IPS-20b (cell line): ENCODE measurements around the gene PHKA1.

Source experiments
- H3K27ac ChIP-seq: one replicate; pipeline ENCODE4 v1.5.1; 2013; ENCODE audit warnings: low read length
- H3K27me3 ChIP-seq: 2 replicates; pipeline ENCODE4 v1.6.1; 2013; ENCODE audit warnings: mild to moderate bottlenecking, low read length, inconsistent platforms; ENCODE audit not compliant: insufficient read depth
- H3K36me3 ChIP-seq: 2 replicates; pipeline ENCODE4 v1.6.1; 2013; ENCODE audit warnings: low read depth, mild to moderate bottlenecking, inconsistent platforms, low read length, moderate library complexity; ENCODE audit not compliant: insufficient read depth
- H3K4me1 ChIP-seq: 2 replicates; pipeline ENCODE4 v1.6.1; 2013; ENCODE audit warnings: mild to moderate bottlenecking, control low read depth, inconsistent platforms, low read length, moderate library complexity; ENCODE audit not compliant: insufficient read depth
- H3K4me3 ChIP-seq: 2 replicates; pipeline ENCODE4 v1.5.1; 2013; ENCODE audit warnings: mild to moderate bottlenecking, low read length, inconsistent platforms
- H3K9ac ChIP-seq: 2 replicates; pipeline ENCODE4 v1.6.1; 2013; ENCODE audit warnings: low read depth, mild to moderate bottlenecking, inconsistent platforms, low read length, moderate library complexity
- H3K9me3 ChIP-seq: 2 replicates; pipeline ENCODE4 v1.6.1; 2013; ENCODE audit warnings: mild to moderate bottlenecking, low read depth, low read length, inconsistent platforms; ENCODE audit not compliant: insufficient read depth

PHKA1 gene

GRCh38 chrX:72663737-72664136 is 50.4 kb downstream of the PHKA1 start:
- Histone ChIP-seq H3K27me3 (no peaks in the 10 kb centered on the region), H3K4me3 (no peak overlapping the region), H3K27ac (no peak overlapping the region), H3K9ac (no peak overlapping the region), H3K9me3 (no peaks in the 10 kb centered on the region), H3K36me3 (no peaks in the 10 kb centered on the region), H3K4me1 (no peaks in the 10 kb centered on the region)

GRCh38 chrX:72662020-72662747 is 51.9 kb downstream of the PHKA1 start:
- Histone ChIP-seq H3K4me1 (no peaks in the 10 kb centered on the region), H3K27me3 (no peaks in the 10 kb centered on the region), H3K9ac (no peak overlapping the region), H3K4me3 (no peak overlapping the region), H3K27ac (no peak overlapping the region), H3K9me3 (no peaks in the 10 kb centered on the region), H3K36me3 (no peaks in the 10 kb centered on the region)

- H3K4me1 ChIP-seq, result no peaks in the 10 kb centered on the region
- no peaks in the 10 kb centered on the region for H3K36me3 ChIP-seq
- no peaks in the 10 kb centered on the region for H3K9me3 ChIP-seq
- no peak overlapping the region for H3K9ac ChIP-seq
- no peak overlapping the region for H3K4me3 ChIP-seq
- H3K27ac ChIP-seq, result no peak overlapping the region
- no peaks in the 10 kb centered on the region for H3K27me3 ChIP-seq
Measured at GRCh38 chrX:72659723-72660122, 54.4 kb downstream of the PHKA1 start.

GRCh38 chrX:72652082-72652481 is 62.0 kb downstream of the PHKA1 start:
- Histone ChIP-seq H3K4me1 (no peaks in the 10 kb centered on the region), H3K4me3 (no peak overlapping the region), H3K27ac (no peak overlapping the region), H3K9ac (no peak overlapping the region), H3K27me3 (no peaks in the 10 kb centered on the region), H3K9me3 (no peaks in the 10 kb centered on the region), H3K36me3 (no peaks in the 10 kb centered on the region)

- Histone ChIP-seq H3K27me3 (no peaks in the 10 kb centered on the region), H3K9me3 (no peaks in the 10 kb centered on the region), H3K4me3 (no peak overlapping the region), H3K36me3 (peaks cover 3% of the 10 kb centered on the region; the same call in 1 of the 2 replicates), H3K4me1 (no peaks in the 10 kb centered on the region), H3K27ac (no peak overlapping the region), H3K9ac (no peak overlapping the region)
Measured at GRCh38 chrX:72644946-72645345, 69.2 kb downstream of the PHKA1 start.

DNA sequence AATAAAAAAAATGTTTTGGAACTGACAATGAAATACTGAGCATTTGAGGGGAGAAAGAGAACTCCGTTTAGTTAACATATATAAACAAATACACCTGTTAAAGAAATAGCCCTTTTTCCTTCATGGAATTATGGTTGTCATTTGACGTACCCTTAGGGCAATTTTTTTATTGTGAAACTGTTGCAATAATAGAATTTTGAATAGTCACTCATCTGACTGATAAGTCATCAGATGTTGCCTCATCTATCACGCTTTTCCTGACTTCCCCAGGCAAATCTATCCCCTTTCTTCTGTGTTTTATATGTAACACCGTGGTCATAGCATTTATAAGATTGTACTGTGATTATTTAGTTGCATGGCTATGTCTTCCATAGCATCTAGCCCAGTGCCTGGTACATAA is 72.5 kb downstream of the PHKA1 start:
- H3K27me3 ChIP-seq, result no peaks in the 10 kb centered on the region
- H3K4me3 ChIP-seq, result no peak overlapping the region
- no peak overlapping the region for H3K27ac ChIP-seq
- no peaks in the 10 kb centered on the region for H3K4me1 ChIP-seq
- H3K9me3 ChIP-seq, result no peaks in the 10 kb centered on the region
- no peak overlapping the region for H3K9ac ChIP-seq
- peaks cover 3% of the 10 kb centered on the region; the same call in 1 of the 2 replicates for H3K36me3 ChIP-seq

GRCh38 chrX:72635930-72636329 is 78.2 kb downstream of the PHKA1 start:
- no peaks in the 10 kb centered on the region for H3K4me1 ChIP-seq
- H3K27ac ChIP-seq, result no peak overlapping the region
- H3K27me3 ChIP-seq, result no peaks in the 10 kb centered on the region
- no peaks in the 10 kb centered on the region for H3K36me3 ChIP-seq
- H3K9me3 ChIP-seq, result no peaks in the 10 kb centered on the region
- H3K9ac ChIP-seq, result no peak overlapping the region
- no peak overlapping the region for H3K4me3 ChIP-seq

DNA sequence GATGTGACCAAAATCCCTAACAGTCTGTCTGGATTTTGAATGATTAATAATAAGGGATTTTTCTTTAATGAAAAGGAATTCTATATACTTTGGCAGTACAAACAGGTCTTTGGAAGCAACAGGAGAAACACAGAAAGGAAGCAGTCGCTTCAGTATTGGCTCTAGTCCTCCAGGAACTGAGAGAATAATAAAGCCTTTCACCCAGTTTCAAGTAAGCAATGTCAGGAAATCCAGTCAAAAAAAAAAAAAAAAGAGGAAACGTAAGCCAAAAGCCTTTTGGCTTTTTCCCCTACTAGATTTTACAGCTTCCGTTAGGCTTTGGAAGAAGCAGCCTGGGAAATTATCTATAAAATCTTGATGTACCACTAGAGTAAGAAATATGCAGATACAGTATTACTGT is 79.8 kb downstream of the PHKA1 start:
- Histone ChIP-seq H3K9me3 (no peaks in the 10 kb centered on the region), H3K27ac (no peak overlapping the region), H3K36me3 (no peaks in the 10 kb centered on the region), H3K4me1 (no peaks in the 10 kb centered on the region), H3K4me3 (no peak overlapping the region), H3K9ac (no peak overlapping the region), H3K27me3 (no peaks in the 10 kb centered on the region)

DNA sequence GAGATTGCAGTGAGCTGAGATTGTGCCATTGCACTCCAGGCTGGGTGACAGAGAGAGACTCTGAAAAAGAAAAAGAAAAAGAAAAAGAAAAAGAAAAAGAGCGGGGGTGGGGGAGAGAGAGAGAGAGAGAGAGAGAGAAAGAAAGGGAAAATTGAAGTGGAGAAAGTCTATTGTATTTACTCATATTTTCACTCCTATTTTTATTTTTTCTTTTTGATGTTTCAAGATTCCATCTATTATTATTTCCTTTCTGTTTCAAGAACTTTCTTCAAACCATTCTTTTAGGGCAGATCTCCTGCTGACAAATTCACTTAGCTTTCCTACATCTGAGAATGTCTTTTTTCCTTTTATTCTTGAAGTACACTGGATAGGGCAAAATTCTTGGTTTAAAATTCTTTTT is 83.9 kb downstream of the PHKA1 start:
- Histone ChIP-seq H3K9ac (no peak overlapping the region), H3K4me3 (no peak overlapping the region), H3K36me3 (no peaks in the 10 kb centered on the region), H3K9me3 (no peaks in the 10 kb centered on the region), H3K27me3 (no peaks in the 10 kb centered on the region), H3K27ac (no peak overlapping the region), H3K4me1 (no peaks in the 10 kb centered on the region)

DNA sequence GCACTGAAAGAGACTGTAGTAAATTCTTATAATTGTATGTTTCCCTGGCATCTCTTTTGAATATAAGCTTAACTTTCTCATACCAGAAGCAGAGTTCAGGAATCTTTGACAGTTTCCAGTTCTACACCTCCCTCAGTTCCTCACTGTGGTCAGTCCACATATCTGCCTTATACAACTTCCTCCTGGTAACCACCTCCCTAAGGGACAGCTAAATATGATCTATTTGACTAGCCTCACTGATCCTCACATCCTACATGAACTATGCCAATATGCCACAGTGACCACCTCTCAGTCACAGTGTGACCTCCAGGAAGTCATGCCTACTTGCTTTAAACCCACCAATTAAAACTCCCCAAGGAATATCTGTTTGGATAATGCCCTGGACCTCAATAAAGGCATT is 89.9 kb downstream of the PHKA1 start:
- H3K27ac ChIP-seq, result no peak overlapping the region
- H3K4me1 ChIP-seq, result no peaks in the 10 kb centered on the region
- H3K9ac ChIP-seq, result no peak overlapping the region
- no peaks in the 10 kb centered on the region for H3K36me3 ChIP-seq
- H3K4me3 ChIP-seq, result no peak overlapping the region
- no peaks in the 10 kb centered on the region for H3K27me3 ChIP-seq
- no peaks in the 10 kb centered on the region for H3K9me3 ChIP-seq

DNA sequence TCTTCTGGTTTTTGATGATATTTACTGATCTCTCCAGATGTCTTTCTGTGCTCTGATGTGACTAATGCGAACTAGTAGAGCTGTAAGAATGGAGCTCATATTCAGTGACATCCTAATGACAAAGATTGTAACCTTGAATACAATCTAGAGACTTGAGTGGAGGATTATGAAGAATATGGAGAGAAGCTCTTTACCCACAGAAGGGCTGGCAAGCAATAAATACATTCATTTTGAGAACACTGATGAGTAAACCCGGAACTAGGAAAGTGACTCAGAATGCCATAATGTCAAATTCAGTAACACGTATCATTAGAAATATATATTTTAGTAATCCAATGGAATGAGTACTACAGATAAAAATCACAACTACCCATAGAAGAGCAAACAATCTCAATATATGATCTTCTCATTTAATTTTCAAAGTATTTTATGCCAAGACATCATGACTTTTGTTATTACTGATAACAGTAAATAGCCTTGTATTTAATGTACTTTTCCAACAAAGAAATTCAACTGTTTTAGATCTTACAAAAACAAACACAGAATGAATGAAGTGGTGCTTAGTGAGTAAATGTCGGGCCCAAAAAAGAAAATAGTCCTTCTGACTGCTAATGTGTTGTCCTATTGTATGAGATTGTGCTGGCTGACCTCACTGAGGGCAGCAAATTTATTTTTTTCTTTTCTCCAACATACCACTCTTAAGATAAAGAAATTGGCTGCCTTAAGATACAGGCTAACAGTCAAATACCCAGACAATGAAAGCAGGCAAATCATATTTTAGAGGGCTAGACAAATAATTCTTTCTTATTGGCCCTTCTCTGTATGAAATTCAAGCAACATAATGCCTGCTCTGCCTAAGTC is 92.3 kb downstream of the PHKA1 start:
- H3K27ac ChIP-seq, result no peak overlapping the region
- no peaks in the 10 kb centered on the region for H3K9me3 ChIP-seq
- no peaks in the 10 kb centered on the region for H3K27me3 ChIP-seq
- no peaks in the 10 kb centered on the region for H3K4me1 ChIP-seq
- no peak overlapping the region for H3K4me3 ChIP-seq
- H3K36me3 ChIP-seq, result no peaks in the 10 kb centered on the region
- H3K9ac ChIP-seq, result no peak overlapping the region

- Histone ChIP-seq H3K4me1 (no peaks in the 10 kb centered on the region), H3K9me3 (no peaks in the 10 kb centered on the region), H3K4me3 (no peak overlapping the region), H3K9ac (no peak overlapping the region), H3K27me3 (no peaks in the 10 kb centered on the region), H3K36me3 (no peaks in the 10 kb centered on the region), H3K27ac (no peak overlapping the region)
Measured at GRCh38 chrX:72621163-72621562, 92.9 kb downstream of the PHKA1 start.
